MM.1S (cell line): ENCODE measurements around the gene BCL11B.

ENCODE experiments used
- DNase-seq: peaks from one replicate; pipeline ENCODE4 v3.0.0-alpha.2; 2015
- H2AFZ ChIP-seq: fragments of 300-600 bp; sonication (generic); 2 replicates; pipeline ENCODE4 v1.6.0; 2016; ENCODE audit warnings: antibody characterized with exemption, low read length
- H3F3A ChIP-seq: fragments of 300-600 bp; sonication (generic); 2 replicates; pipeline ENCODE4 v1.6.1; 2016; ENCODE audit warnings: mild to moderate bottlenecking, antibody characterized with exemption, low read length, moderate library complexity, mixed read lengths; ENCODE audit not compliant: insufficient read depth
- H3K27ac ChIP-seq: fragments of 300-600 bp; sonication (generic); 2 replicates; pipeline ENCODE4 v1.5.1; 2016; ENCODE audit warnings: mild to moderate bottlenecking, low read length
- H3K27me3 ChIP-seq: fragments of 300-600 bp; sonication (generic); replicated peaks from 2 replicates; pipeline ENCODE4 v1.6.0; 2016; ENCODE audit warnings: low read length; ENCODE audit not compliant: insufficient read depth
- H3K36me3 ChIP-seq: fragments of 300-600 bp; sonication (generic); replicated peaks from 2 replicates; pipeline ENCODE4 v1.6.1; 2016; ENCODE audit warnings: mild to moderate bottlenecking, low read length, mixed read lengths; ENCODE audit not compliant: insufficient read depth
- H3K4me1 ChIP-seq: fragments of 300-600 bp; sonication (generic); 2 replicates; pipeline ENCODE4 v1.6.1; 2016; ENCODE audit warnings: low read length, mixed read lengths
- H3K4me2 ChIP-seq: fragments of 300-600 bp; sonication (generic); 2 replicates; pipeline ENCODE4 v1.6.0; 2016; ENCODE audit warnings: low read depth, low read length
- H3K4me3 ChIP-seq: fragments of 300-600 bp; sonication (generic); 2 replicates; pipeline ENCODE4 v1.5.1; 2016; ENCODE audit warnings: low read length, mixed read lengths
- H3K79me2 ChIP-seq: fragments of 300-600 bp; sonication (generic); 2 replicates; pipeline ENCODE4 v1.6.1; 2016; ENCODE audit warnings: mixed run types, low read length, mixed read lengths
- H3K9ac ChIP-seq: fragments of 300-600 bp; sonication (generic); 2 replicates; pipeline ENCODE4 v1.6.1; 2016; ENCODE audit warnings: low read length, mixed read lengths
- H3K9me2 ChIP-seq: fragments of 300-600 bp; sonication (generic); replicated peaks from 2 replicates; pipeline ENCODE4 v1.6.1; 2016; ENCODE audit warnings: mild to moderate bottlenecking, low read length, mixed read lengths; ENCODE audit not compliant: insufficient read depth
- H3K9me3 ChIP-seq: fragments of 300-600 bp; sonication (generic); replicated peaks from 2 replicates; pipeline ENCODE4 v1.6.1; 2016; ENCODE audit warnings: mild to moderate bottlenecking, low read length, mixed read lengths; ENCODE audit not compliant: insufficient read depth
- H4K20me1 ChIP-seq: fragments of 300-600 bp; sonication (generic); 2 replicates; pipeline ENCODE4 v1.6.1; 2016; ENCODE audit warnings: mild to moderate bottlenecking, low read length, moderate library complexity, mixed read lengths; ENCODE audit not compliant: insufficient read depth
- CTCF ChIP-seq: fragments of 300-600 bp; sonication (generic); IDR thresholded peaks from 2 replicates; pipeline ENCODE4 v1.5.1; 2016; ENCODE audit warnings: antibody characterized with exemption, low read length, mixed read lengths
- EZH2 ChIP-seq: fragments of 300-600 bp; sonication (generic); optimal IDR thresholded peaks from 2 replicates; pipeline ENCODE3; 2017; ENCODE audit warnings: low read depth, mild to moderate bottlenecking, antibody characterized with exemption, low read length, mixed read lengths
- EZH2phosphoT487 ChIP-seq: fragments of 300-600 bp; sonication (generic); IDR thresholded peaks from 2 replicates; pipeline ENCODE4 v1.6.1; 2018; ENCODE audit warnings: antibody characterized with exemption, low read length

Gene BCL11B

GRCh38 chr14:99173086-99173485 is 98.9 kb downstream of the BCL11B start:
- no peaks in the 10 kb centered on the region for H3K9me3 ChIP-seq
- no peaks in the 10 kb centered on the region for H3K4me1 ChIP-seq
- no peak overlapping the region for H3K9ac ChIP-seq
- no peaks in the 10 kb centered on the region for H3K79me2 ChIP-seq
- H3K9me2 ChIP-seq, result no peaks in the 10 kb centered on the region
- H3K27me3 ChIP-seq, result no peaks in the 10 kb centered on the region
- H2AFZ ChIP-seq, result no peak overlapping the region
- H4K20me1 ChIP-seq, result no peaks in the 10 kb centered on the region
- H3K27ac ChIP-seq, result no peak overlapping the region
- no peak overlapping the region for H3K4me2 ChIP-seq
- no peak for DNase-seq
- H3K4me3 ChIP-seq, result no peak overlapping the region
- no peak for TF ChIP-seq EZH2phosphoT487
- TF ChIP-seq EZH2, result no peak
- TF ChIP-seq CTCF, result no peak
- H3F3A ChIP-seq, result no peaks in the 10 kb centered on the region
- H3K36me3 ChIP-seq, result no peaks in the 10 kb centered on the region

DNA sequence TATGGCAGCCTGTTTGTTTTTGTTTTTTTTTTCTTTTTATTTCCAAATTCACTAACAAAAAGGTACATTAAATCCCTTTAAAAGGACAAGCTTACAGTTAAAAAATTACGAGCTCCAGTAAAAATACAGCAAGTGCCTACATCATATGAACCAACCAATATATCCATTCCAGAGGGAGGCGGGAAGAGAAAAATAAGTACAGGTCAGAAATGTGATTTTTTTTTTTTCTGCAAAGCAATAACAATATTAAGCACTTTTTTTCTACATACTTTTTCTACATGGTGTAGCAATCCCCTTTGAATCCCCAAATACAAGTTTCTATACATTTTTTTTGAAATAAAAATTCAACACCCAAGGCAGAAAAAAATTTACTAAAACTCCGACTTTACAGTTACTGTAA is 100.6 kb downstream of the BCL11B start:
- no peak for DNase-seq
- H3F3A ChIP-seq, result no peaks in the 10 kb centered on the region

DNA sequence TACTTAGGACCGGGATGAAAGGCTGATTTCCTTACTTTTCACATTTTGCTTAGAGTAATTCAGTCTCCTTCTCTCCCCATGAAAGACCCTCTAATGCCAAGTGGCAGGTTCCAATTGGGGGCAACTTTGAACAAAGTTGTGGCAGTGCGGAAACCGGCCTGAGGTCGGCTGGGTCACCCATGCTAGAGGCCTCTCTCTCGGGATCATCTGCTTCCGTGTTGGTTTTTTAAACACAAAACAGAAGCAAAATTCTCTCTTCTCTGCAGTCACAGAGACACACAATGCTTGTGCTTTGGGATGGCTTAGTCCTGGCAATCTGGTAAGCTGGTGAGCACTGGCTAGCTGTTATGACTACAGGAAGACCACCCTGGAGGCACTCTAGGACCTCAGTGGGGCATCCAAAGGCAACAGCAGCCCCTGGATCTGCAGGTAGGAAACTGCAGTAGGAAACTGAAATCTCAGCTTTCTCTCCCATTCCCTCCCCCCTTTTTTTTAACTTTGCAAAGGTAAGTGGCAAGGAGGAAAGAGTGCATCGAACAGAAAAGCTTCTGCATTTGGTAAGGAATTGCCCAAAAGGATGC is 102.1 kb downstream of the BCL11B start:
- Histone ChIP-seq H2AFZ (no peak overlapping the region), H3K4me1 (no peaks in the 10 kb centered on the region), H3K79me2 (no peaks in the 10 kb centered on the region), H3F3A (no peaks in the 10 kb centered on the region), H3K4me3 (no peak overlapping the region), H4K20me1 (no peaks in the 10 kb centered on the region), H3K9me3 (no peaks in the 10 kb centered on the region), H3K9me2 (no peaks in the 10 kb centered on the region), H3K4me2 (no peak overlapping the region), H3K27me3 (no peaks in the 10 kb centered on the region), H3K9ac (no peak overlapping the region), H3K36me3 (no peaks in the 10 kb centered on the region), H3K27ac (no peak overlapping the region)
- no peak for DNase-seq
- no peak for TF ChIP-seq EZH2phosphoT487
- no peak for TF ChIP-seq EZH2
- no peak for TF ChIP-seq CTCF

More for the DNA sequence above, 100.6 kb downstream of the BCL11B start:
- H3K4me2 ChIP-seq, result no peak overlapping the region
- H3K9me2 ChIP-seq, result no peaks in the 10 kb centered on the region
- no peak overlapping the region for H3K4me3 ChIP-seq
- H4K20me1 ChIP-seq, result no peaks in the 10 kb centered on the region
- H3K27ac ChIP-seq, result no peak overlapping the region
- H3K9ac ChIP-seq, result no peak overlapping the region
- no peak for TF ChIP-seq CTCF
- H2AFZ ChIP-seq, result no peak overlapping the region
- no peaks in the 10 kb centered on the region for H3K36me3 ChIP-seq
- H3K4me1 ChIP-seq, result no peaks in the 10 kb centered on the region
- H3K9me3 ChIP-seq, result no peaks in the 10 kb centered on the region
- no peaks in the 10 kb centered on the region for H3K27me3 ChIP-seq
- H3K79me2 ChIP-seq, result no peaks in the 10 kb centered on the region
